Measurements from ENCODE around the gene ZZZ3.
"Not testable (repeated sequence)": the region's sequence is repeated elsewhere in the genome, so short reads cannot be mapped to it uniquely, and the experiment has no call there.

The ZZZ3 gene

GRCh38 chr1:77682460-77683159 is at the start of gene ZZZ3:
Gene ZZZ3, minus strand, starts transcription at chr1:77682658. Its CDS starts 49,304 bp downstream, at chr1:77633354.
- DNase-seq: peak; percentile 92

DNA sequence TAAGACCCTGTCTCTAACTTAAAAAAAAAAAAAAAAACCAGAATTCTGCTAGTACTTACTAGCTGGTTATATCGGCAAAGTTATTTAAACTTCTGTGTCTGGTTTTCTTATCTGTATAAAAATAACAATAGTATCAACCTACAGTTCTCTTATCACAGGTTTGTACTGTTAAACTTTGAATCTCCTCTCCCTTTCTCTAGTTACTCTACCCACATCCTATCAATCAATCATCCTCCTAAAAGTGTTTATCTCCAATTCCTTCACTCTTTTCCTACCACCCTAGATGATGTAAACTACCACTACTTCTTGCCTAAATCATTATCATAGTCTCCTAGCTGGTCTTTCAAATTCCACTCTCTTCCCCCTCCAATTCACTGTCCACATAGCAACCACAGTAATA is 49.6 kb upstream of the ZZZ3 start:
- no peak for DNase-seq

DNA sequence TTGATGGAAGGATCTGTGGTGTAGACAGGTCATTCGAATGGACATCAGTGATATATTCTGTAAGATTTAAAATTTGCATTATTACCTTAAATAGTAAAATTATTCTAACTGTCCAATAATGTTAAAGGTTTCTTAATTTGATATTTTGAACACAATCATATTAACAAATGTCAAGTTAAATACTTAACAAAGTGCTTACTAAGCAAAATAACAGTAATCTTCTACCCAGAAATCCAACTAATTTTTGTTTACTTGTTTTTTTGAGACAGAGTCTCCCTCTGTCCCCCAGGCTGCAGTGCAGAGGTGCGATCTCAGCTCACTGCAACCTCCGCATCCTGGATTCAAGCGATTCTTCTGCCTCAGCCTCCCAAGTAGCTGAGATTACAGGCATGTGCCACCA is 43.2 kb upstream of the ZZZ3 start:
- DNase-seq: no peak

GRCh38 chr1:77718181-77718580 is 35.7 kb upstream of the ZZZ3 start:
- DNase-seq: no peak

DNA sequence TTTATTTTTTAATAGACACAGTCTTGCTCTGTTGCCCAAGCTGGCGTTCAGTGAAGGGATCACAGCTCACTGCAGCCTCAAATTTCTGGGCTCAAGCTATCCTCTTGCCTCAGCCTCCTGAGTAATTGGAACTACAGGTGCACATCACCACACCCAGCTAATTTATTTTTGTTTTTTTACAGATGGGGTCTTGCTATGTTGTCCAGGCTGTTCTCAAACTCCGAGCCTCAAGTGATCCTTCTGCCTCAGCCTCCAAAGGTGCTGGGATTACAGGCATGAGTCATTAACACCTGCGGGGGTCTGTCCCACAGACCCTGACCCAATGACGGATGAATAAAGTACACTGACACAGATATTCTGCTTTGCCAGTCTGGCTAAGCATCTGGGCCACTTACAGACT is 33.6 kb upstream of the ZZZ3 start:
- DNase-seq: no peak

DNA sequence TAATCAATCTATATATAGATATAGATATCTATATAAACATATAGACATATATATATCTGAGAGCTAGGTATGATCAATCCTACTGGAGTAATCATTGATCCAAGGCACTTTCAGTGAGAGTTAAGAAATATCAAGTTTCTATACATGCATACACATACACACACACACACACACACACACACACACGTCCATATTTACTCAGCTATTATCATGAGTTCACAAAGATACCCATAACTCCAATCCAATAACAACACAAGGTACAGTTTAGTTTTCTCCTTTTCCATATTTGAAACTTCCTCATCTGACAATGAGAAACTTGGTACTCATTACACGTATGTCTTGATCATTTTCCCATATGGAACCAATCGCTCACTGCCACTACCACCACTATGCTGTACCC is 27.3 kb upstream of the ZZZ3 start:
- DNase-seq: no peak

DNA sequence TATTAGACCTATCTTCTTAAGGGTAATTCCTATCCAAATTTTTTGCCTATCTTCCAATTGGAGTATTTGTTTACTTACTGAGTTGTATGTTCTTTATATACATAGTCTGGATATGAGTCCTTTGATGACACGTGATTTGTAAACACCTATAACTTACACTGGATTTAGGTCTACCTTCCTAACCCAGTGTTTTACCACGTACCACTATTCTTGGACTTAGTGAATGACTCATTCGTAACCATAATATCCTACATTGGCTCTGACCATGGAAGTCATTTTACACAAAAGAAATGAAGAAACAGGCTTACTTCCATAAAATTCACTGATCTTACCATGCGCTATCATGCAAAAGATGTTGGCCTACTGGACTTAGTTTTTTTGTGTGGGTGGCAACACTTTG is 23.9 kb upstream of the ZZZ3 start:
- DNase-seq: no peak

GRCh38 chr1:77704736-77705135 is 22.3 kb upstream of the ZZZ3 start:
- no peak for DNase-seq

GRCh38 chr1:77699673-77700072 is 17.2 kb upstream of the ZZZ3 start:
- not testable (repeated sequence) for DNase-seq

GRCh38 chr1:77697441-77697840 is 15.0 kb upstream of the ZZZ3 start:
- no peak for DNase-seq

- no peak for DNase-seq
Observed at GRCh38 chr1:77688939-77689338, 6.5 kb upstream of the ZZZ3 start.

DNA sequence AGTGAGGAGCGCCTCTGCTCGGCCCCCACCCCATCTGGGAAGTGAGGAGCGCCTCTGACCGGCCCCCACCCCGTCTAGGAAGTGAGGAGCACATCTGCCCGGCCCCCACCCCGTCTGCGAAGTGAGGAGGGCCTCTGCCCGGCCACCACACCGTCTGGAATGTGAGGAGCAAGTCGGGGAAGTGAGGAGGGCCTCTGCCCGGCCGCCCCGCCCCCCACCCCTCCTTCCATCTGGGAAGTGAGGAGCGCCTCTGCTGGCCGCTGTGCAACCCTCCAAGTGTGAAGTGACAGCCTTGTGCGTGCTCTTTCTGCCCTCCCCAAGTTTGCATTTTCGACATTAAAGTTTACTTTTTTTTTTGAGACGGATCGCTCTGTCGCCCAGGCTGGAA is 5.1 kb upstream of the ZZZ3 start:
- no peak for DNase-seq

DNA sequence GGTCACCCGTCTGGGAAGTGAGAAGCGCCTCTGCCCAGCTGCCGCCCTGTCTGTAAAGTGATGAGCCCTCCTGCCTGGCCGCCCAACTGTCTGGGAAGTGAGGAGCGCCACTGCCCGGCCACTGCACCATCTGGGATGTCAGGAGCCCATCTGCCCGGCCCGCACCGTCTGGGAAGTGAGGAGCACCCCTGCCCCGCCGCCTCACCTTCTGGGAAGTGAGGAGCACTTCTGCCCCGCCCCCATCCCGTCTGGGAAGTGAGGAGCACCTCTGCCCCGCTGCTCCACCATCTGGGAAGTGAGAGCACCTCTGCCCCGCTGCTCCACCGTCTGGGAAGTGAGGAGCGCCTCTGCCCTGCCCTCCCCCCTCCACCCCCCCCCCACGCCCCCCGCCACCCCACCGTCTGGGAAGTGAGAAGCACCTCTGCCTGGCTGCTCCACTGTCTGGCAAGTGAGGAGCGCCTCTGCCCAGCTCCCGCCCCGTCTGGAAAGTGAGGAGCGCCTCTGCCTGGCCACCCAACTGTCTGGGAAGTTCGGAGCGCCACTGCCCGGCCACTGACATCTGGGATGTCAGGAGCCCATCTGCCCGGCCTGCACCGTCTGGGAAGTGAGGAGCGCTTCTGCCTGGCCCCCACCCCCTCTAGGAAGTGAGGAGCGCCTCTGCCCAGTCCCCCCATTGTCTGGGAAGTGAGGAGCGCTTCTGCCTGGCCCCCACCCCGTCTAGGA is 4.5 kb upstream of the ZZZ3 start:
- no peak for DNase-seq

GRCh38 chr1:77683160-77684148 is 996 bp upstream of the ZZZ3 start:
- DNase-seq: peak; percentile 96

DNA sequence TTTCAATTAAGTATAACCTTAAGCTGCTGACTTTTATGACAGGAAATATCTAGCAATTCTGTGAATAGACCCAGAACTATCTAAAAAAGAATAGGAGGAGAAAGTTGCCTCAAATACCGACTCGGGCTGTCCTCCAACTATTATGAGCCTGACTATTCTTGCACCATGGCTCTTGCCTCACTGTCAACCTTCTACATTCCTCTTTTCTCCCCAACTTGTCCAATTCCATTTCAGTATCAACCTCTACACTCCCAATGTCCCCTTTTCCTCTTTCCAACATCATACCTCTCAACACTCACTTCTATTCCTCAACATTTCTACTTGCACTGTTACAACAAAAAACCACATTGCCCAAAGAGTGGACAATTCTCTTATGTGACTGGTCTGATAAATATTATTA is 2.3 kb downstream of the ZZZ3 start:
- DNase-seq: no peak

DNA sequence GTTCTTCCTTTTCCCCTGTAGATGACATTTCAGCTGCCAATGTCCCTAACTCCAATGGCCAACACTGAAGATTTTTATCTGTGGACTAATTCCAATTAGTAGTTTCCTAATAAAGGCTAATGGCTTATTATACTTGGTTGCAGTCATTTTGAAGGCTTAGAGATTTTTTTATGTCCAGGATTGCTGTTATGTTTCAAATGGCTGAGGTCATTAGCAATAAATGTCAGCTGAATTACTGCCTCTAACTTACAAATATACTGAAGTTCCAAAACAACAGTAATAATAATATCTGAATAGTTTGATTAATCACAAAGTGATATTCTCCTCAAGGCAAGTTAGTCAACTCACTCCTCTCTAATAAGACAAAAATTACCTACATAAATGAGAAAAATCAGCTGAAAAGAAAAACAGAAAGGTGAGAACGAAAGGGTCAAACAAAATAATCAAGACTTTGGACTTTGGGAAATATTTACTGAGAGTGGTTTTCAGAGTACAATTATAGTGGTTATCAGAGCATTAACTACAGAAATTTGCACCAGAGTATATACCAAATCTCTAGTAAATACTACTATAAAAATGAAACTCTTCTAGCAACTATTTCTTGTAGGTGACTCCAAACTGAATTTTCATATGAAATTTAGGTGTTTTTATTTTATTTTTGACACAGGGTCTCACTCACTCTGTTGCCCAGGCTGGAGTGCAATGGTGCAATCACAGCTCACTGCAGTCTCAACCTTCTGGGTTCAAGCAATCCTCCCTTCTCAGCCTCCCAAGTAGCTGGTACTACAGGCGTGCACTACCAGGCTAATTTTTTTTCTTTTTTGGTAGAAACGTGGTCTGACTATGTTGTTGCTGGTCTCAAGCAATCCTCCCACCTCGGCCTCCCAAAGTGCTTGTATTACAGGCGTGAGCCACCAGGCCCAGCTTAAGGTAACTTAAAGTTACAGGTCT is 3.5 kb downstream of the ZZZ3 start:
- no peak for DNase-seq

DNA sequence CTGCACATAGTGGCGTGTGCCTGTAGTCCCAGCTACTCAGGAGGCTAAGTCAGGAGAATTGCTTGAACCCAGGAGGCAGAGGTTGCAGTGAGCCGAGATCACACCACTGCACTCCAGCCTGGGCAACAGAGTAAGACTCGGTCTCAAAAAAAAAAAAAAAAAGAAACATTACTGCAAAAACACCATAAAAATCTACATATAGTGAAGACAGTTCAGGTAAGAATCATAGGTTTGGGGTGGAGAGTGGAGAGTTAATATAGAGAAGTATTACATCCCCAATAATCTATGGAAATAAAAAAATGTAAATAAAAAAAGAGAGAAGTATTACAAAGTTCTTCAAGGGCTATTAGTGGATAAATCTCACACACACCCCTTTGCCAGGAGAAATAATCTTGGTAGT is 7.7 kb downstream of the ZZZ3 start:
- DNase-seq: not testable (repeated sequence)

- no peak for DNase-seq
Observed at GRCh38 chr1:77673716-77674355, 8.6 kb downstream of the ZZZ3 start.

GRCh38 chr1:77673030-77673429 is 9.4 kb downstream of the ZZZ3 start:
- no peak for DNase-seq

DNA sequence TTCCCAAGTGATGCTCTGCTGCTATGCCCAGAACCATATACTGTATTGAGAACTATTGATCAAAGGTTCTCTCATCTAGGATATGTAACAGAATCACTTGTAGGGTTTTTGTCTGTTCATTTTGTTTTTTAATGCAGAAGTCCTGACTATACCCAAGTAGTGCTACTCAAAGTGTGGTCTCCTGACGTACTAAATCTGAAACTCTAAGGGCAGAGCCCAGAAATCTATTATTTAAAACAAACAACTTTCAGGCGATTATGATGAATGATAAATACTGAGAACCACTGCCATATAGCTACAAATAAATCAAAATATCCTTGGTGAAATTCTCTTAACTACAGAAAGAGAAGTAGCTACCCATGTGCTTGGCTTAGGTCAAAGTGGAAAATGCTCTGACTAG is 10.1 kb downstream of the ZZZ3 start:
- no peak for DNase-seq

- DNase-seq: no peak
Observed at GRCh38 chr1:77671836-77672235, 10.6 kb downstream of the ZZZ3 start.

DNA sequence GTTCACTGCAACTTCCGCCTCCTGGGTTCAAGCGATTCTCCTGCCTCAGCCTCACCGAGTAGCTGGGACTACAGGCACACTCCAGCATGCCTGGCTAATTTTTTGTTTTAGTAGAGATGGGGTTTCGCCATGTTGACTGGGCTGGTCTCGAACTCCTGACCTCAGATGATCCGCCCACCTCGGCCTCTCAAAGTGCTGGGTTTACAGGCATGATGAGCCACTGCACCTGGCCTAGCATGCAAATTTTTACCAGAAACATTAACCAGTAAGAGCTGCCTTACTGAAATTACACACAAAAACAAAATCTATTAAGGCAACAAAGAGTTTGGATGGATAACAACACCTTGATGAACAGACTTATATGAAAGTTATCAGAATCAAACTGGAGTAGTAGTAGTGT is 12.1 kb downstream of the ZZZ3 start:
- DNase-seq: no peak

Measured in NCI-H510A (cell line).